ENCODE results near the gene NEMP1.

The NEMP1 gene

GRCh38 chr12:57098546-57098945, 20.0 kb upstream of the NEMP1 start:
- TF ChIP-seq ZNF565 (CRISPR knock-in tag; conservative IDR thresholded peaks at IDR 0.05; ENCODE audit: low read depth) = no peak
- TF ChIP-seq ARNTL (CRISPR knock-in tag; IDR thresholded peaks at IDR 0.05; ENCODE audit: borderline replicate concordance, low read depth) = no peak
- no peak for TF ChIP-seq ZFP30 (CRISPR knock-in tag; IDR thresholded peaks at IDR 0.05)
- no peak for TF ChIP-seq SNAI2 (CRISPR knock-in tag; IDR thresholded peaks at IDR 0.05)
- no peak for TF ChIP-seq ZFP3 (CRISPR knock-in tag; IDR thresholded peaks at IDR 0.05)
- no peak for TF ChIP-seq ESRRG (CRISPR knock-in tag; IDR thresholded peaks at IDR 0.05)
- TF ChIP-seq BACH2 (CRISPR knock-in tag; IDR thresholded peaks at IDR 0.05; ENCODE audit: borderline replicate concordance) = no peak
- no peak for TF ChIP-seq ZNF70 (CRISPR knock-in tag; IDR thresholded peaks at IDR 0.05)
- TF ChIP-seq ZNF8 (CRISPR knock-in tag; IDR thresholded peaks at IDR 0.05) = no peak
- TF ChIP-seq CREB5 (CRISPR knock-in tag; IDR thresholded peaks at IDR 0.05; ENCODE audit: low read depth) = no peak
- no peak for ATAC-seq

DNA sequence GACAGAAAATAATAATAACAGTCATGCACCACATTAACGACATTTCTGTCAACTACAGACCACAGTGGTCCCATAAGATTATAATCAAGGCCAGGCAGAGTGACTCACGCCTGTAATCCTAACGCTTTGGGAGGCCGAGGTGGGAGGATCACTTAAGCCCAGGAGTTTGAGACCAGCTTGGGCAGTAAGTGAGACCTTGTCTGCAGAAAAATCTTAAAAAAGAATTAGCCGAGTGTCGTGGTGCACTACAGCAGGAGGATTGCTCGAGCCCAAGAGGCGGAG, 18.9 kb upstream of the NEMP1 start:
- no peak for TF ChIP-seq CSDC2 (CRISPR knock-in tag; IDR thresholded peaks at IDR 0.05)
- no peak for ATAC-seq

GRCh38 chr12:57096748-57097553, 18.4 kb upstream of the NEMP1 start:
- peak; percentile 16; the same call in 2 of the 3 replicates for ATAC-seq
- TF ChIP-seq OSR1 (CRISPR knock-in tag; IDR thresholded peaks at IDR 0.05) (no peak), ZC3H10 (CRISPR knock-in tag; IDR thresholded peaks at IDR 0.05) (no peak)

GRCh38 chr12:57096099-57096572, 17.5 kb upstream of the NEMP1 start:
- no peak for TF ChIP-seq ISL1 (CRISPR knock-in tag; IDR thresholded peaks at IDR 0.05)
- TF ChIP-seq ZNF70 (CRISPR knock-in tag; IDR thresholded peaks at IDR 0.05) = no peak
- TF ChIP-seq GLIS3 (CRISPR knock-in tag; IDR thresholded peaks at IDR 0.05) = no peak
- no peak for TF ChIP-seq TOX (CRISPR knock-in tag; IDR thresholded peaks at IDR 0.05; ENCODE audit: borderline replicate concordance)
- TF ChIP-seq ZNF8 (CRISPR knock-in tag; IDR thresholded peaks at IDR 0.05) = no peak
- no peak for TF ChIP-seq ZFP3 (CRISPR knock-in tag; IDR thresholded peaks at IDR 0.05)
- TF ChIP-seq, protein P1, sequence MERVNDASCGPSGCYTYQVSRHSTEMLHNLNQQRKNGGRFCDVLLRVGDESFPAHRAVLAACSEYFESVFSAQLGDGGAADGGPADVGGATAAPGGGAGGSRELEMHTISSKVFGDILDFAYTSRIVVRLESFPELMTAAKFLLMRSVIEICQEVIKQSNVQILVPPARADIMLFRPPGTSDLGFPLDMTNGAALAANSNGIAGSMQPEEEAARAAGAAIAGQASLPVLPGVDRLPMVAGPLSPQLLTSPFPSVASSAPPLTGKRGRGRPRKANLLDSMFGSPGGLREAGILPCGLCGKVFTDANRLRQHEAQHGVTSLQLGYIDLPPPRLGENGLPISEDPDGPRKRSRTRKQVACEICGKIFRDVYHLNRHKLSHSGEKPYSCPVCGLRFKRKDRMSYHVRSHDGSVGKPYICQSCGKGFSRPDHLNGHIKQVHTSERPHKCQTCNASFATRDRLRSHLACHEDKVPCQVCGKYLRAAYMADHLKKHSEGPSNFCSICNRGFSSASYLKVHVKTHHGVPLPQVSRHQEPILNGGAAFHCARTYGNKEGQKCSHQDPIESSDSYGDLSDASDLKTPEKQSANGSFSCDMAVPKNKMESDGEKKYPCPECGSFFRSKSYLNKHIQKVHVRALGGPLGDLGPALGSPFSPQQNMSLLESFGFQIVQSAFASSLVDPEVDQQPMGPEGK (CRISPR knock-in tag; IDR thresholded peaks at IDR 0.05; ENCODE audit: borderline replicate concordance) = no peak
- ATAC-seq = peak; percentile 44

DNA sequence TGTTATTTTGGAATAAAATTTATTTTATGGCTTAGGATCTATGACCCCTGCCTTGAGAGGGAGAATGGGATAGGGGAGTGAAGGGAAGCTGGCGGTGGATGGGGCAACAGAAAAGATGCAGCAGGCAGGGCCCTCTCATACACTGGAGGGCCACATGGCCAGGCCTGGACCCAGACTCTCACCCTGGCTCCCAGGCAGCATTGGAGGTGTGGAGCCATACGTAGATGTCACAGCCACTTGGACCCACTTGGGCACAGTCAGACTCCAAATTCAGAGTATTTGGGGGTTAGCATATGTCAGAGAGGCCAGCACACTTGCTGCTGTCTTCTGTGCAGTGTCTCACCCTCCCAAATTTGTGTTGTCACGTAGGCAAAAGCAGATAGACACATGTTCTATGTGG, 16.8 kb upstream of the NEMP1 start:
- no peak for ATAC-seq
- TF ChIP-seq PPARA (CRISPR knock-in tag; IDR thresholded peaks at IDR 0.05; ENCODE audit: borderline replicate concordance) = no peak
- no peak for TF ChIP-seq ZC3H10 (CRISPR knock-in tag; IDR thresholded peaks at IDR 0.05)
- no peak for TF ChIP-seq TOX (CRISPR knock-in tag; IDR thresholded peaks at IDR 0.05; ENCODE audit: borderline replicate concordance)
- no peak for TF ChIP-seq CSDC2 (CRISPR knock-in tag; IDR thresholded peaks at IDR 0.05)
- no peak for TF ChIP-seq RARB (CRISPR knock-in tag; IDR thresholded peaks at IDR 0.05)
- no peak for TF ChIP-seq TCF4 (CRISPR knock-in tag; IDR thresholded peaks at IDR 0.05; ENCODE audit: borderline replicate concordance)
- TF ChIP-seq ZNF70 (CRISPR knock-in tag; IDR thresholded peaks at IDR 0.05) = no peak
- TF ChIP-seq CREB5 (CRISPR knock-in tag; IDR thresholded peaks at IDR 0.05; ENCODE audit: low read depth) = no peak
- TF ChIP-seq ZFP30 (CRISPR knock-in tag; IDR thresholded peaks at IDR 0.05) = no peak
- TF ChIP-seq ARNTL (CRISPR knock-in tag; IDR thresholded peaks at IDR 0.05; ENCODE audit: borderline replicate concordance, low read depth) = no peak
- TF ChIP-seq CSRNP3 (CRISPR knock-in tag; IDR thresholded peaks at IDR 0.05) = no peak
- no peak for TF ChIP-seq POU6F1 (CRISPR knock-in tag; IDR thresholded peaks at IDR 0.05; ENCODE audit: borderline replicate concordance, low read depth)
- TF ChIP-seq SNAI2 (CRISPR knock-in tag; IDR thresholded peaks at IDR 0.05) = no peak
- TF ChIP-seq BACH2 (CRISPR knock-in tag; IDR thresholded peaks at IDR 0.05; ENCODE audit: borderline replicate concordance) = no peak
- TF ChIP-seq, protein P2, sequence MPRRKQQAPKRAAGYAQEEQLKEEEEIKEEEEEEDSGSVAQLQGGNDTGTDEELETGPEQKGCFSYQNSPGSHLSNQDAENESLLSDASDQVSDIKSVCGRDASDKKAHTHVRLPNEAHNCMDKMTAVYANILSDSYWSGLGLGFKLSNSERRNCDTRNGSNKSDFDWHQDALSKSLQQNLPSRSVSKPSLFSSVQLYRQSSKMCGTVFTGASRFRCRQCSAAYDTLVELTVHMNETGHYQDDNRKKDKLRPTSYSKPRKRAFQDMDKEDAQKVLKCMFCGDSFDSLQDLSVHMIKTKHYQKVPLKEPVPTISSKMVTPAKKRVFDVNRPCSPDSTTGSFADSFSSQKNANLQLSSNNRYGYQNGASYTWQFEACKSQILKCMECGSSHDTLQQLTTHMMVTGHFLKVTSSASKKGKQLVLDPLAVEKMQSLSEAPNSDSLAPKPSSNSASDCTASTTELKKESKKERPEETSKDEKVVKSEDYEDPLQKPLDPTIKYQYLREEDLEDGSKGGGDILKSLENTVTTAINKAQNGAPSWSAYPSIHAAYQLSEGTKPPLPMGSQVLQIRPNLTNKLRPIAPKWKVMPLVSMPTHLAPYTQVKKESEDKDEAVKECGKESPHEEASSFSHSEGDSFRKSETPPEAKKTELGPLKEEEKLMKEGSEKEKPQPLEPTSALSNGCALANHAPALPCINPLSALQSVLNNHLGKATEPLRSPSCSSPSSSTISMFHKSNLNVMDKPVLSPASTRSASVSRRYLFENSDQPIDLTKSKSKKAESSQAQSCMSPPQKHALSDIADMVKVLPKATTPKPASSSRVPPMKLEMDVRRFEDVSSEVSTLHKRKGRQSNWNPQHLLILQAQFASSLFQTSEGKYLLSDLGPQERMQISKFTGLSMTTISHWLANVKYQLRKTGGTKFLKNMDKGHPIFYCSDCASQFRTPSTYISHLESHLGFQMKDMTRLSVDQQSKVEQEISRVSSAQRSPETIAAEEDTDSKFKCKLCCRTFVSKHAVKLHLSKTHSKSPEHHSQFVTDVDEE (CRISPR knock-in tag; IDR thresholded peaks at IDR 0.05) = no peak
- TF ChIP-seq OSR1 (CRISPR knock-in tag; IDR thresholded peaks at IDR 0.05) = no peak
- TF ChIP-seq ISL1 (CRISPR knock-in tag; IDR thresholded peaks at IDR 0.05) = no peak
- TF ChIP-seq ESRRG (CRISPR knock-in tag; IDR thresholded peaks at IDR 0.05) = no peak

Measured in SK-N-SH treated with all-trans-retinoic acid at 6 μM for 48 hours (cell line).